Neutrophil (primary cell): ENCODE results near the gene FGGY.
"Not testable (repeated sequence)": the region's sequence is repeated elsewhere in the genome, so short reads cannot be mapped to it uniquely, and the experiment has no call there.

Source experiments
- H3K27ac ChIP-seq: fragments of 200-600 bp; sonication (generic); 2 replicates; pipeline ENCODE4 v1.5.1; 2016; ENCODE audit warnings: mild to moderate bottlenecking, moderate library complexity
- H3K27me3 ChIP-seq: fragments of 200-600 bp; sonication (generic); 2 replicates; pipeline ENCODE4 v1.6.0; 2016; ENCODE audit warnings: mild to moderate bottlenecking
- H3K36me3 ChIP-seq: fragments of 200-600 bp; sonication (generic); 2 replicates; pipeline ENCODE4 v1.5.1; 2017
- H3K4me1 ChIP-seq, 2 experiments: fragments of 200-600 bp in 1 of 2; sonication (generic) in 1 of 2; 1 replicate in 1 of 2; 2 replicates in 1 of 2; pipeline versions ENCODE4 v1.5.1 to v1.6.1; 2013 to 2016; ENCODE audit warnings: low read depth in 1 of 2, low read length in 1 of 2, mild to moderate bottlenecking in 1 of 2, moderate library complexity in 1 of 2; ENCODE audit not compliant: control insufficient read depth in 1 of 2, insufficient read depth in 1 of 2
- H3K4me3 ChIP-seq, 2 experiments: fragments of 200-600 bp in 1 of 2; sonication (generic) in 1 of 2; 1 replicate in 1 of 2; 2 replicates in 1 of 2; pipeline ENCODE4 v1.5.1; 2013 to 2016; ENCODE audit warnings: low read depth in 1 of 2, low read length in 1 of 2, mild to moderate bottlenecking in 1 of 2, moderate library complexity in 1 of 2
- H3K9me3 ChIP-seq: fragments of 200-600 bp; sonication (generic); 2 replicates; pipeline ENCODE4 v1.5.1; 2016
- CTCF ChIP-seq: fragments of 200-600 bp; sonication (generic); IDR thresholded peaks from 2 replicates; pipeline ENCODE4 v1.5.1; 2016; ENCODE audit warnings: antibody characterized with exemption

The FGGY gene

GRCh38 chr1:59645893-59646292, 349.0 kb downstream of the FGGY start:
- Histone ChIP-seq H3K9me3 (no peaks in the 10 kb centered on the region), H3K4me1 (no peaks in the 10 kb centered on the region), H3K4me3 (no peak overlapping the region), H3K36me3 (no peaks in the 10 kb centered on the region), H3K27me3 (no peaks in the 10 kb centered on the region), H3K27ac (no peak overlapping the region)
- TF ChIP-seq CTCF, result no peak

- not testable (repeated sequence) for H3K27ac ChIP-seq, H3K27me3 ChIP-seq, H3K9me3 ChIP-seq, H3K36me3 ChIP-seq, H3K4me3 ChIP-seq, H3K4me1 ChIP-seq
Observed at GRCh38 chr1:59653142-59653958, 356.5 kb downstream of the FGGY start.

- no peaks in the 10 kb centered on the region for H3K4me1 ChIP-seq
- H3K4me3 ChIP-seq, result no peak overlapping the region
- H3K36me3 ChIP-seq, result no peaks in the 10 kb centered on the region
- H3K9me3 ChIP-seq, result no peaks in the 10 kb centered on the region
- H3K27me3 ChIP-seq, result no peaks in the 10 kb centered on the region
- TF ChIP-seq CTCF, result no peak
- H3K27ac ChIP-seq, result no peak overlapping the region
Observed at GRCh38 chr1:59653968-59654367, 357.1 kb downstream of the FGGY start.

GRCh38 chr1:59657873-59658465, 361.1 kb downstream of the FGGY start:
- no peaks in the 10 kb centered on the region for H3K36me3 ChIP-seq
- no peaks in the 10 kb centered on the region for H3K4me1 ChIP-seq
- no peaks in the 10 kb centered on the region for H3K27me3 ChIP-seq
- no peaks in the 10 kb centered on the region for H3K9me3 ChIP-seq
- no peak for TF ChIP-seq CTCF
- H3K27ac ChIP-seq, result no peak overlapping the region
- no peak overlapping the region for H3K4me3 ChIP-seq

- no peaks in the 10 kb centered on the region for H3K36me3 ChIP-seq
- no peak for TF ChIP-seq CTCF
- peaks cover 8 to 11% of the 10 kb centered on the region in 2 experiments for H3K4me1 ChIP-seq
- no peaks in the 10 kb centered on the region for H3K27me3 ChIP-seq
- no peaks in the 10 kb centered on the region for H3K9me3 ChIP-seq
- no peak overlapping the region for H3K27ac ChIP-seq
- H3K4me3 ChIP-seq, result no peak overlapping the region
Observed at GRCh38 chr1:59664166-59664565, 367.3 kb downstream of the FGGY start.

- H3K4me3 ChIP-seq, result no peak overlapping the region
- no peak overlapping the region for H3K27ac ChIP-seq
- no peaks in the 10 kb centered on the region for H3K27me3 ChIP-seq
- peaks cover 8 to 11% of the 10 kb centered on the region in 2 experiments for H3K4me1 ChIP-seq
- H3K36me3 ChIP-seq, result no peaks in the 10 kb centered on the region
- no peak for TF ChIP-seq CTCF
- H3K9me3 ChIP-seq, result no peaks in the 10 kb centered on the region
Observed at GRCh38 chr1:59666106-59666505, 369.2 kb downstream of the FGGY start.
